Astrocyte of the hippocampus (primary cell): ENCODE measurements around the gene GOSR1.
"Not testable (repeated sequence)": the region's sequence is repeated elsewhere in the genome, so short reads cannot be mapped to it uniquely, and the experiment has no call there.

Experiments
- DNase-seq: peaks from one replicate; pipeline ENCODE4 v3.0.0; 2011; ENCODE audit warnings: low read depth, low spot score

GOSR1 gene

DNA sequence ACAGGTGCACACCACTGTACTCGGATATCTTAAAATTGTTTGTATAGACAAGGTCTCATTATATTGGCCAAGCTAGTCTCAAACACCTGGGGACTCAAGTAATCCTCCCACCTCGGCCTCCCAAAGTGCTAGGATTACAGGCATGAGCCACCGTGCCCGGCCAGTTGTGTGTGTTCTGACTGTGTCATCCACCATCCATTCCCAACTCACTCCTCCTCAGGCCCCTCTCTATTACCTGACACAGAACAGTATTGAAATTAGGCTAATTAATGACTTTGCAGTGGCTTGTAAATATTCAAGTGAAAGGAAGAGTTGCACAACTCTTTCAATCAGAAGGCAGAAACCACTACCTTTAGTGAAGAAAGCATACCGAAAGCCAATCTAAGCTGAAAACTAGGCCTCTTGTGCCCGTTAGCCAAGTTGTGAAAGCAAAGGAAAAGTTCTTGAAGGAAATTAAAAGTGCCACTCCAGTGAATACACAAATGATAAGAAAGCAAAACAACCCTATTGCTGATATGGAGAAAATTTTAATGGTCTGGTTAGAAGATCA is 28.7 kb downstream of the GOSR1 start:
- DNase-seq: peak; percentile 8

DNA sequence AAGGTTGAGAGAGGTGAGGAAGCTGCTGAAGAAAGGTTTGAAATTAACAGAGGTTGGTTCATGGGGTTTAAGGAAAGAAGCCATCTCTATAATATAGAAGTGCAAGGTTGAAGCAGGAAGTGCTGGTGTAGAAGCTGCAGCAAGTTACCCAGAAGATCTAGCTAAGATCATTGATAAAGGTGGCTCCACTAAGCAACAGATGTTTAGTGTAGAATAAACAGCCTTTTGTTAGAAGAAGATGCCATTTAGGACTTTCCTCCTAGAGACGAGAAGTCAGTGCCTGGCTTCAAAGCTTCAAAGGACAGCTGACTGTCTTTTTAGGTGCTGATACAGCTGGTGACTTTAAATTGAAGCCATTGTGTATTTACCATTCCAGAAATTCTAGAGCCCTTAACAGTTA is 29.3 kb downstream of the GOSR1 start:
- no peak for DNase-seq

DNA sequence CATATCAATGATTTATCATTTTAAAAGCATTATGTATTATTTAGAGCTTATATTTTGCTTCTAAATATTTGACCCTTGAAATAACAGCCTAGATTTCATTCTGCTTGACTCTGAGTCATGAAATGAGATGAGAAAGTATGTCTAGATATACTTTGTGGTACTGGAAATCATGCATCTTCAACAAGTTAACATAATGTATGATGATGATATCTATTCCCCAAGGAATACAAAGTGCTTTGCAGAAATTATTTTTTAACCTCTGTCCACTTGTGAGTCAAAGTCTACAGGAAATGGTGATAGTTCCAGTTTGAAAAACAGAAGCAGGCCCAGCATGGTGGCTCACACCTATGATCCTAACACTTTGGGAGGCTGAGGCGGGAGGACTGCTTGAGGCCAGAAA is 36.1 kb downstream of the GOSR1 start:
- no peak for DNase-seq

DNA sequence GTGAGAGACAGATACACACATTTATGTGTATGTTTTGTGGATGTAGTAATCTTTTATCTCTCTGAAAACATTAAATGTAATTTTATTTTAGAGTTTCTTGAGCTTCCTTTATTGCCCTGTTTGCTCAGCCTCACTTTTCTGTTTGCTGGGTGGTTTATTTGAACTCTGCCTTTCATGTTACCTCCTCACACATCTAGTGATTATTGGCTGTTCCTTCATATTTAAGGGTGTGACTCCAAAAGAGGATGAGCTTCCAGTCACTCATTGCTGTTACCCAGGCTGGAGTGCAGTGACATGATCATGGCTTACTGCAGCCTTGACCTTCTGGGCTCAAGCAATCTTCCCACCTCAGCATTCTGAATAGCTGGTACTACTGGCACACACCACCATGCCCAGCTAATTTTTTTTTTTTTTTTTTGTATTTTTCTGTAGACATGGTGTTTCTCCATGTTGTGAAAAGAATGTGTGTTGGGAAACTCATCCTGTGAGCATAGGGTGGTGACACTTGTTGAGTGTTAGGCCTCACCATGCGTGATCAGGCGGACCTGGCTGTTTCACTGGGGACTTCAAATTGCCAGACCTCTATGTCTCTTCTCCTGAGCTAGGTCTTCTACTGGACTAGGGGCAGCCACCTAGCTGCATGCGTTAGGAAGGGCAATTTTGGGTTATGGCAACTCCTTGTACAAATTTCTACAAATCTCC is 37.8 kb downstream of the GOSR1 start:
- DNase-seq: no peak

DNA sequence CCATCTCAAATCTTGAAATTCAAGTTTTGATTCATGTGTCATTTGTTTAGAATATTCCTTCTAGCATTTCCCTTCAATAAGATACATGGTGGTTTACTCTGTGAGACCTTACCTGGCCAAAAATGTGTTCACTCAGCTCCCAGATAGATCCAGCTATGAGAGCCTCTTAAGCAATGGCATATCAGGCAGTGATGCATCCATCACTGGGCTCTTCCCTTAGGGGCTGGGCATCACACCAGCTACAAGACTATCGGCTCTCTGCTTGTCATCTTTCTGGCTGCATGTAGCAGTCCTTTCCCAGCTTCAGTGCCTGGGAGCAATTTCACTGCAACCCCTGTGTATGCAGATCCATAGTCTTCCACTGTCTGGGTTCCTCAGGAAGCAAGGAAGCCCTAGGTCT is 40.6 kb downstream of the GOSR1 start:
- DNase-seq: no peak

DNA sequence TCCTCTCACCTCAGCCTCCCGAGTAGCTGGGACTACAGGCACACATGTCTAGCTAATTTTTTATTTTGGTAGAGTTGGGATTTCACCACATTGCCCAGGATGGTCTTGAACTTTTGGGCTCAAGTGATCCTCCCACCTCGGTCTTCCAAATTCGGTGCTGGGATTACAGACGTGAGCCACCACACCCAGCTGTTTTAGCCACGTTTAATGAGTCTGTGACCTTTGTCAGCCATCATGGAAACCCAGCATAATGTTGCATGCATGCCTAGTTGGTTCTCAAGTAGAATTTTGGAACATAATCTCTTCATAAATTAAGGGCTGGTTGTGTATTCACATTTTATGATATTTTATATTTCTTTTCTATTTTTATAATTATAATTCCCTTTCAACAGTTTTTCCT is 42.0 kb downstream of the GOSR1 start:
- no peak for DNase-seq

DNA sequence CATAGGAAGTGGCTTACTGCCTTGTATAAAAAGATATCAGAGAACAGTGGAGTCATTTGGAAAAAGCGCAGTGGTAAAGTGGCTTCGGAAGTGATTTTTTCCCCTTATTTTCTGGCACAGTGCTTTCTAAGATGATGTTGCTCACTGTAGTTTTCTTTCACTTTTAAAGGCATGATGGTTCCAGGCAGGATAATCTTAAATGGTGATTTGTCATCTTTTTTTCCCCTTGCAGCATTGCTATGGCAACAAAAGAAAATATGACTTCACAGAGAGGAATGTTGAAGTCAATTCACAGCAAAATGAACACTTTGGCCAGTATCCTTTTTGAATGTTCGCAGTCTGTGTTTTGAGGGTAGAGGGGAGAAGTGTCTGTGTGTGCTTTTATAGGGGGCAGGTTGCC is 42.5 kb downstream of the GOSR1 start:
- DNase-seq: peak; percentile 86

DNA sequence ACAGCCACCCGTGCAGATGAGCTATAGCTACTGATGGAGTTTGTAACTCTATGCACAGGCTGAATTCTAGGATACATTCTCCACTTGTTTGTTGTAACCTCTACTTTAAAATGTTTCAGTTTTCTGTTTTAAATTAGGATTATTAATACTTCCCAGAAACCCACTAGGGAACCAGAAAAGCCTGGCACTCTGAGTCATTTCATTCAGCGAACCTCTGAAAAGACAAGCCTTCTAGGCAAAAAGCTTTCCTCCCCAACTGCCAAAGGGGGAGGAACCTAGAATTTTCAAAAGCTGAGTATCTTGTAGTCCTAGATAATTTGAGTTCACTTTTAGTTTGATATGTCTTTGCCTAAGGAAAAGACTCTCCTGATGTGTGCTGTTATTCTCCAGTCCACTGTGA is 43.2 kb downstream of the GOSR1 start:
- DNase-seq: peak; percentile 67

DNA sequence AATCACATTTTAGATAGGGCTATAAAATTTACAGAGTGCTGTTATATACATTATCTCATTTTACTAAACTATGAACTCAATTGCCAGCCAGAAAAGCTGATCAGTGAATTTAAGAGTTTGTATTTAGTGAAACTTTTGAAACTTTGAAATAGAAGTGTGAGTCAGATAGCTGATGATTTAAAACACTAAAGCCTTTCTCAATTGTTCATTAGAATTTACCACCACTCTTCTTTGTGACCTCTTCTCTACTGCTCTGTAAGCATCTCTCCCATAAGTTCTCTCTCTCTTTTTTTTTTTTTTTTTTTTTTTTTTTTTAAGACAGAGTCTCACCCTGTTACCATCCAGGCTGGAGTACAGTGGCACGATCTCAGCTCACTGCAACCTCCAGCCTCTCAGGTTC is 43.7 kb downstream of the GOSR1 start:
- DNase-seq: no peak

DNA sequence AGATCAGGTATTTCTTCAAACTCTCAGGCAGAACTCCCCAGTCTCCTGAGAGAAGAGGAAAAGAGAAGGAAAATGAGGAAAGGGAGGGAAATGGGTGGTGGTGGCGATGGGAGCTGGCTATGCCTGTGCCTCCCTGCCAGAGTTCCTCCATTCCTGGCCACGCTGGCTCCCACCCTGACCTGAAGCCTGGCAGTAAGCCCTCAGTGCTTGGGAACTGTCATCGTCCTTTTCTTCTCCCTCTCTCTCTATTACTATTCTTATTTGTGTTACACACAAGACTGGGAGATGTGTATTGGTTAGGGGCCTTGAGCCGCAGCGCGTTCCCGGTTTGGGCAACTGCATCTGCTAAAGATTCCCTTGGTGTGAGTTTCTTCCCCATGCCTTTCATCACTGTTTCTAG is 44.6 kb downstream of the GOSR1 start:
- DNase-seq: no peak

DNA sequence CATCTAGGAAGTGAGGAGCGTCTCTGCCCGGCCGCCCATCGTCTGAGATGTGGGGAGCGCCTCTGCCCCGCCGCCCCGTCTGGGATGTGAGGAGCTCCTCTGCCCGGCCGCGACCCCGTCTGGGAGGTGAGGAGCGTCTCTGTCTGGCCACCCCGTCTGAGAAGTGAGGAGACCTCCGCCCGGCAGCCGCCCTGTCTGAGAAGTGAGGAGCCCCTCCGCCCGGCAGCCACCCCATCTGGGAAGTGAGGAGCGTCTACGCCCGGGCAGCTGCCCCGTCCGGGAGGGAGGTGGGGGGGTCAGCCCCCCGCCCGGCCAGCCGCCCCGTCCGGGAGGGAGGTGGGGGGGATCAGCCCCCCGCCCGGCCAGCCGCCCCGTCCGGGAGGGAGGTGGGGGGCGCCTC is 46.0 kb downstream of the GOSR1 start:
- not testable (repeated sequence) for DNase-seq

DNA sequence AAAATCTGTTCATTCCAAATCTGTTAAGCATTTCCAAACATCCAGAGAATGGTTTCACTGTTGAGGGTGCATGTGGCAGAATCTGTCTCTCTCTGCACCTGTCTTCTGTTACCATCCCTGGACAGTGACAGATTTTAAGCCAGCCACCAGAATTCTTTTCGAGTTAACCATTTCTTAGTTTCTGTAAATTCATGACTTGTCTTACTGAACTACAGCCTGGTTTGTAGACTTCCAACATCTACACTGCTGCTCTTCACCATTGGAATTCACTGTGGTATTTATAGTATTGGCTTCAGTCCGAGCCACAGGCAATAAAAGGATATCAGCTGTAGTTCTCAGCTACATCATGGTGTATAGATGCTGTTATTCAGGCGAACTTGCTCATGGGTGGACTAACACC is 47.6 kb downstream of the GOSR1 start:
- no peak for DNase-seq

DNA sequence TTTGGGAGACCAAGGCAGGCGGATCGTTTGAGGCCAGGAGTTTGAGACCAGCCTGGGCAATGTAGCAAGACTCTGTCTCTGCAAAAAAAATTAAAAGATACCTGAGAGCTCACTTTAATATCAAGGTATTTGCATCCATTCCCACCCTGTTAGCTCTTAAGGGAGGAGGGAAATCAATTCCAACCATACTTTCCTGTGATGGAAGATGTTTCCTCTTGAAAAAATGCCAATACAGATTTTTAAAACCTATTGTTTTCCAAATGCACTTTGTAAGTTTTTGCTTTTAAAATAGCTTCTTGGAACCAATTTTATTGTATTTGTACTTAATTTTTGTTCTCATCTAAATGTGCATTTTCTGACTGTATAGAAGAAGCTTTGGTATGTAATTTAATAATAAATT is 49.2 kb downstream of the GOSR1 start:
- DNase-seq: no peak

DNA sequence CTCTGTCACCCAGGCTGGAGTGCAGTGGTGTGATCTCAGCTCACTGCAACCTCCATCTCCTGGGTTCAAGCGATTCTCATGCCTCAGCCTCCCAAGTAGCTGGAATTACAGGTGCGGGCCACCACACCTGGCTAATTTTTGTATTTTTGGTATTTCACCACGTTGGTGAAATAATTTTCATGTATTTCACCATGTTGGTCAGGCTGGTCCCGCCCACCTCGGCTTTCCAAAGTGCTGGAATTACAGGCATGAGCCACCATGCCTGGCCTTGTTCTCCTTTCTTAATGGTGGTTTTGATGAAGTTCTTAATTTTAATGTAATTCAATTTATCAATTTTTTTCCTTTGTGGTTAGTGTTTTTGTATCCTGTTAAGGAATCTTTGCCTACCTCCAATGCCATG is 51.5 kb downstream of the GOSR1 start:
- not testable (repeated sequence) for DNase-seq

DNA sequence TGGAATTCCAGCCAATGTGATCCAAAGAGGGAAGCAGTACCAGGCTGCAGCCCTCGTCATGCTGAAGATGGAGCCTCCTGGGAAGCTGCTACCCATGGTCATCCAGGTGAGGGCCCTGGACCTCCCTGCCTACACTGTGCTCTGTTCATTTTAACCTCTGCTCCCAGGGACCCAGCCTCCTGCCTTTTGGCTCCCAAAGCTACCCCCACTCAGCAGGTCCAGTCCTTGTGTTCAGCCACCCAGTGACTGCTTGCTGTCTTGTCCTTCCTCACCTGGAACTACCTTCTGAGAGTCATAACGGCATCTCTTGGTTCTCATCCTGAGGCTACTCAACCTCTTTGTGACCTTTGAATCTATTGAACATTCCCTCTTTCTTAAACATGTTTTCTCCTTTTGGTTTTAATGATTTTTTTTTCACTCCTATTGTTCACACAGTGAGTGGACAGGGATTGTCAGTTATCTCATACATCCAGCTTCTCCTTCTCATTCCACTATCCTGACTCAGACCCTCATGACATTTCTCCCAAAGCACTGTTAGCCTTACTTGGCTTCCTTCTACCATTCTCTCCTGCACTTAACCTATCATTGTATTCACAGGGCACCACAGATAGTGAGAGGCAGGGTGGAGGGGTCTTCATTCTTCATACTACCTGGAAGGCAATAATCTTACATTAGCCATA is 53.3 kb downstream of the GOSR1 start:
- DNase-seq: peak; percentile 39

DNA sequence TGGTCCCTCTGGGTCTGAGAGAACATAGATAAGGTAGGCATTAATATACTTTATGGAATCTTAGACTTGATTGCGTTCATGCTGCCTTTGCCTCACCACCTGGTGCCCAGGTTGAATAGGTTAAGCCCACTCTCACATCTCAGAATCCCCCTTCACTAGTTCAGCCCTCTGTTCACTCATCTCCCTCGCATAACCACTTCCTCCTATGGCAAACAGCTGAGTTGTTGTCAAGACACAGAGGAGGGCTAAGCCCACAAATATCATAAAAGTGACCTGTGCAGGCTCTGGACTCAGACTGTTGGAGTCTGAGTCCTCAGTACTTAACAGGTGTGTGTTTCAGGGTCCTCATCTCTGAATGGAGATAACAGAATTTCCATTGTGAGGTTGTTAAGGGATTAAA is 55.7 kb downstream of the GOSR1 start:
- no peak for DNase-seq

DNA sequence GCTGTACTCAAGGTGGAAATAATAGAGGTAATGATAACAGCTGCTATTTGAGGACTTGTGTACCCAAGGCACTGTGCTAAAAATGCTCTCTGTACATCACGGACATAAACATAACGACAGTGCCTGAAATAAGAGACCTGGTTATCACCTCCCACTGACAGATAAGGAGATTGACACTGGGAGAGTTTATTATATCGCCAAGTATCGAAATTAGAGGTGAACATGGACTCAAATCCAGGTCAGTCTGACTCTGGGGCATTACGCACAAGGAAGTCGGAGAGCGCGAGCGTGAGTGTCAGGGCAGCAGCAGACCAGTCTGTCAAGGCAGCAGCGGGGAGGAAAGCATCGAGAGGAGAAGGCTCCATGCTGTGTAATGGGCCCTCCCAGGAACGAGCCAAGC is 57.1 kb downstream of the GOSR1 start:
- no peak for DNase-seq

DNA sequence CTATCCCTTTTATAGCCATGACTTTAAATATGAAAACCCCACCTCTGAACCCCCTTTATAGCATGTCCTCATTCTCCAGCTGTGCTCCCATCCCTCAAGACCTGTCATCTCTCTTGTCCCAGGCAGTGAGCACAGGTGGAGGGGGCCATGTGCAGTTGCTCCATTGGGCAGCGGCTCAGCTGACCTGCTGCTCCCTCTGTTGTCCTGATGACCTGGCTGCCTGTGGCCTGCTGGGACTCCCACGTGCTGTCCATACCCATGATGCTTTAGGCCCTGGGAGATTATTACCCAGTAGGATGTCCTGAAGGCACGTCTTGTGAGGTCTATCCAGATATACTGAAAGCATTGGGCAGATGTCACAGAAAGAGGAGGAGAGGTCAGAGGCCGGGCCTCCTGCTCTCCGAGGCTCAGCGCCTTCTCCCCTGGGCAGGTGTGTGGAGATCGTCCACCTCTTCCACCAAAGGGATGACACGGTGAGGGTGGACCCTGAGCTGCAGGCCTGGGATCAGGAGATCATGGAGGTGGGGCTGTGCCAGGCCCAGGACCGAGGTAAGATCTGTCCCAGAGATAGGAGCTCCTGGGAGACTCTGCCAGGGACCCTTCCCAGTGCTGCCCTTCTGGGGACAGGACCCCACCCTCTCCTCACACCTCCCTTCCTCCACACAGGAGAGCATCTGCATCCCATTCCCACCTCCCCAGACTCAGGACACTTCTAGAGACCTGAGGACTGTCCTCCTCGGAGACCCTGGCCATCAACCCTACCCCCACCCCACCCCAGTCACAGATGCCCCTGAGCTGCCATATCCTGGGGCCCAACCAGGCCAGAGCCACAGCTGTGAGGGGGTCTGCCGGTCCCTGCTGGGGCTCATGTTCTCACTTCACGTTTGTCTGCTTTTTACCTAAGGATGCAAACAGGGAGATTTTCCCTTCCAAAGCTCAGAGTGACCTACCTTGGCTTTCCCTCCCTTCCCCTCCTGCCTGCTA is 58.0 kb downstream of the GOSR1 start:
- DNase-seq: no peak

DNA sequence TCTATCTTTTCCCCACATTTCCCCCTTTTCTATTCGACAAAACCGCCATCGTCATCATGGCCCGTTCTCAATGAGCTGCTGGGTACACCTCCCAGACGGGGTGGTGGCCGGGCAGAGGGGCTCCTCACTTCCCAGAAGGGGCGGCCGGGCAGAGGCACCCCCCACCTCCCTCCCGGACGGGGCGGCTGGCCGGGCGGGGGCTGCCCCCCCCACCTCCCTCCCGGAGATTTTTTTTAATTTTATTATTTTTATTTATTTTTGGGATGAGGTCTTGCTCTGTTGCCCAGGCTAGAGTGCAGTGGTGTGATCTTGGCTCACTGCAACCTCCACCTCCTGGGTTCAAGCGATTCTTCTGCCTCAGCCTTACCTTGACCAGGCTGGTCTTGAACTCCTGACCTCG is 59.6 kb downstream of the GOSR1 start:
- not testable (repeated sequence) for DNase-seq

DNA sequence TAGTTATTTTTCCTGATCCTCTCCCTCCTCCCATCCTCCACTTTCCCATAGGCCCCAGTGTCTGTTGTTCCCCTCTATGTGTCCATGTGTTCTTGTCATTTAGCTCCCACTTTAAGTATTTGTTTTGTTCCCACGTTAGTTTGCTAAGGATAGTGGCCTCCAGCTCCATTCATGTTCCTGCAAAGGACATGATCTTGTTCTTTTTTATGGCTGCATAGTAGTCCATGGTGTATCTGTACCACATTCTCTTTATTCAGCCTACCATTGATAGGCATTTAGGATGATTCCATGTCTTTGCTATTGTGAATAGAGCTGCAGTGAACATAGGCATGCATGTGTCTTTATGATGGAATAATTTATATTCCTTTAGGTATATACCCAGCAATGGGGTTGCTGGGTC is 60.5 kb downstream of the GOSR1 start:
- not testable (repeated sequence) for DNase-seq

DNA sequence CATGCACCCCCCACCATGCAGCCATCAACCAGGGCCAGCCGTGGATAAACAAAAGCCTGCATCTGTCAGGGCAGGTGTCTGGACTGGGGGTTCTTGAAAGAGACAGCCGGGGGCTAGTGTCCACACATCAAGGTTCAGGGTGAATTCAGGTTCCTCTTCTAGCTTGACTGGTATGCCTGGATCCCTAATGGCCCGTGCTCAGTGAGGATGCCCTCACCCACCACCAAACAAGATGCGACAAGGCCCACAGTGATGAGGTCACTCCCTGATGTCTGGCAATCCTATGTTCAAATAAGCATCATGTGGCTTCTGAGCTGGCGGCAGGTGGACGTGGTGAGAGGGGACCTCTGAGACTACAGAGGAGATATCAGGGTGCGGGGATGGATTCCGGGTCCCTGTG is 64.6 kb downstream of the GOSR1 start:
- no peak for DNase-seq

DNA sequence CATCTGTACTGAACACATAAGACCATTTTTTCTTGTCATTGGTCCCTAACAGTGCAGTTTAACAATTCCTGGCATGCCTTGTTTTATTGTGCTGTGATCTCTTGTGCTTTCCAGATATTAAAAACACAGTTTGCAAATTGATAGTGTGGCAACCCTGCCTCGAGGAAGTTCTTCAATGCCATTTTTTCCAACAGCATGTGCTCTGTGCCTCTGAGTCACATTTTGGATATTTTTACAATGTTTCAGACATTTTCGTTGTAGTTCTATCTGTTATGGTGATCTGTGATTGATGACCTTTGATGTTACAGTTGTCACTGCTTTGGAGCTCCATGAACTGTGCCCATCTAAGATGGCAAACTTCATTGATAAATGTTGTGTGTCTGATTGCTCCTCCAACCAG is 66.2 kb downstream of the GOSR1 start:
- no peak for DNase-seq
